Vagina (tissue), 2 donors: ENCODE results near the gene SPATA9. TPM values are rescaled to one million over a fixed set of nuclear protein-coding genes. Genes with fewer than 3 reads are reported as not detected.

ENCODE experiments used
- DNase-seq, 2 donors: peaks; one replicate each; pipeline ENCODE4 v3.0.0-alpha.2; 2017; ENCODE audit errors: extremely low spot score in 2 of 2
- H3K27ac ChIP-seq: fragments of 200-600 bp; sonication (generic); one replicate; pipeline ENCODE4 v1.5.1; 2019
- H3K27me3 ChIP-seq: fragments of 200-600 bp; sonication (generic); one replicate; pipeline ENCODE4 v1.5.1; 2019
- H3K36me3 ChIP-seq, 2 donors: fragments of 200-600 bp; sonication (generic); one replicate each; pipeline ENCODE4 v1.5.1; 2017 to 2019
- H3K4me1 ChIP-seq: fragments of 200-600 bp; sonication (generic); one replicate; pipeline ENCODE4 v1.5.1; 2019
- H3K4me3 ChIP-seq, 2 donors: fragments of 200-600 bp; sonication (generic); 1 replicate in 1 of 2; 2 replicates in 1 of 2; pipeline ENCODE4 v1.5.1; 2016 to 2019
- H3K9me3 ChIP-seq: fragments of 200-600 bp; sonication (generic); one replicate; pipeline ENCODE4 v1.5.1; 2019
- CTCF ChIP-seq, 3 experiments: fragments of 450-650 bp in 2 of 3; fragments of 200-600 bp in 1 of 3; sonication (generic) in 1 of 3; IDR thresholded peaks; one replicate each; pipeline ENCODE4 v1.5.1; 2017 to 2019; ENCODE audit warnings: antibody characterized with exemption in 3 of 3, mild to moderate bottlenecking in 2 of 3, moderate library complexity in 2 of 3
- POLR2A ChIP-seq, 2 donors: fragments of 450-650 bp; IDR thresholded peaks; one replicate each; pipeline ENCODE4 v1.6.1; 2017; ENCODE audit warnings: antibody characterized with exemption in 2 of 2, mild to moderate bottlenecking in 2 of 2, moderate library complexity in 2 of 2
- POLR2AphosphoS5 ChIP-seq, 2 donors: sonication (generic); formaldehyde crosslinking; IDR thresholded peaks; one replicate each; pipeline ENCODE4 v1.9.0; 2017; ENCODE audit warnings: antibody characterized with exemption in 2 of 2, mild to moderate bottlenecking in 2 of 2, low read depth in 1 of 2; ENCODE audit not compliant: insufficient read depth in 1 of 2
- intact Hi-C: fragments of 100-400 bp; cut with DNase I; formaldehyde crosslinking; loops from one replicate; pipeline ENCODE4 v1.15.1; 2023
- total RNA-seq: library from RNA; depleted of rRNA; stranded (reverse); fragments of >200 nt; gene quantifications from one replicate; pipeline ENCODE4 v1.2.3, GENCODE V29; 2016

Gene SPATA9
- total RNA-seq, 1 donor from 2014 or later: not detected

GRCh38 chr5:95655575-95655974, 27.2 kb downstream of the SPATA9 start:
- DNase-seq: no peak
- Histone ChIP-seq H3K36me3 (no peaks in the 10 kb centered on the region), H3K4me1 (no peaks in the 10 kb centered on the region), H3K27ac (no peak overlapping the region), H3K9me3 (no peaks in the 10 kb centered on the region), H3K27me3 (no peaks in the 10 kb centered on the region), H3K4me3 (no peak overlapping the region)
- intact Hi-C loops: no loop called here
- TF ChIP-seq POLR2AphosphoS5 (IDR thresholded peaks at IDR 0.05; ENCODE audit: insufficient read depth in 1 of 2, low read depth in 1 of 2) (no peak), POLR2A (IDR thresholded peaks at IDR 0.05) (no peak), CTCF (IDR thresholded peaks at IDR 0.05) (no peak)

- no peak for DNase-seq
- intact Hi-C loops: no loop called here
- no peak overlapping the region for H3K27ac ChIP-seq
- no peak overlapping the region for H3K4me3 ChIP-seq
- no peaks in the 10 kb centered on the region for H3K9me3 ChIP-seq
- no peak for TF ChIP-seq POLR2AphosphoS5 (IDR thresholded peaks at IDR 0.05; ENCODE audit: insufficient read depth in 1 of 2, low read depth in 1 of 2)
- TF ChIP-seq CTCF (IDR thresholded peaks at IDR 0.05): no peak
- TF ChIP-seq POLR2A (IDR thresholded peaks at IDR 0.05): no peak
- H3K36me3 ChIP-seq: no peaks in the 10 kb centered on the region
- H3K27me3 ChIP-seq: no peaks in the 10 kb centered on the region
- H3K4me1 ChIP-seq: no peaks in the 10 kb centered on the region
These were observed 28.6 kb downstream of the SPATA9 start for GRCh38 chr5:95654196-95654595.

DNA sequence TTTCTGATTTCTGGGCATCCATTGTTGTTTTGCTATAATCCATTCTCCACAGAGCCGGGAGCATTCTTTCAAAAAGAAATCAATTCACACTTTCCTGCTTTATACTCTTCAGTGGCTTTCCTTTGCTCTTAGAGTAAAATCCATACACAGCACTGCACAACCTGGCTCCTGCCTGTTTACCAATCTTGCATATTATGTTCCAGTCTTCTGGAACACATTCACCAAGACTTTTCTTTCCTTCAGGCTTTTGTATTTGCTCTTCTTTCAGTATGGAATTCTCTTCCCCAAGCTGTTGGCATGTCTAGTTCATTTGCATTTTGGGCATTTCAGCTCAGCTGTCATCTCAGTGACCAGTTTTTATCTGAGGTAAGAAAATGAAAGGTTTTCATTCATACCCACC, 29.9 kb downstream of the SPATA9 start:
- H3K36me3 ChIP-seq: no peaks in the 10 kb centered on the region
- H3K27ac ChIP-seq: no peak overlapping the region
- DNase-seq: no peak
- H3K9me3 ChIP-seq: no peaks in the 10 kb centered on the region
- no peak for TF ChIP-seq POLR2AphosphoS5 (IDR thresholded peaks at IDR 0.05; ENCODE audit: insufficient read depth in 1 of 2, low read depth in 1 of 2)
- TF ChIP-seq POLR2A (IDR thresholded peaks at IDR 0.05): no peak
- no peaks in the 10 kb centered on the region for H3K27me3 ChIP-seq
- no peak overlapping the region for H3K4me3 ChIP-seq
- intact Hi-C loops: no loop called here
- no peaks in the 10 kb centered on the region for H3K4me1 ChIP-seq

- H3K27me3 ChIP-seq: no peaks in the 10 kb centered on the region
- no peak for DNase-seq
- H3K4me3 ChIP-seq: no peak overlapping the region
- no peaks in the 10 kb centered on the region for H3K36me3 ChIP-seq
- H3K27ac ChIP-seq: no peak overlapping the region
- TF ChIP-seq CTCF (IDR thresholded peaks at IDR 0.05): no peak
- TF ChIP-seq POLR2AphosphoS5 (IDR thresholded peaks at IDR 0.05; ENCODE audit: insufficient read depth in 1 of 2, low read depth in 1 of 2): no peak
- no peak for TF ChIP-seq POLR2A (IDR thresholded peaks at IDR 0.05)
- intact Hi-C loops: loop anchor here (10.0 kb wide), 2 partner anchors 195 to 695 kb away; no protein-coding TSS in a partner anchor
- H3K9me3 ChIP-seq: no peaks in the 10 kb centered on the region
- H3K4me1 ChIP-seq: peaks cover 9% of the 10 kb centered on the region
These were observed 32.8 kb downstream of the SPATA9 start for GRCh38 chr5:95649842-95650620.

GRCh38 chr5:95649274-95649673, 33.5 kb downstream of the SPATA9 start:
- Histone ChIP-seq H3K36me3 (no peaks in the 10 kb centered on the region), H3K4me1 (peaks cover 9% of the 10 kb centered on the region), H3K4me3 (no peak overlapping the region), H3K27ac (no peak overlapping the region), H3K27me3 (no peaks in the 10 kb centered on the region), H3K9me3 (no peaks in the 10 kb centered on the region)
- no peak for DNase-seq
- intact Hi-C loops: loop anchor here (10.0 kb wide), 2 partner anchors 196 to 696 kb away; no protein-coding TSS in a partner anchor
- TF ChIP-seq POLR2AphosphoS5 (IDR thresholded peaks at IDR 0.05; ENCODE audit: insufficient read depth in 1 of 2, low read depth in 1 of 2): no peak
- no peak for TF ChIP-seq CTCF (IDR thresholded peaks at IDR 0.05)
- TF ChIP-seq POLR2A (IDR thresholded peaks at IDR 0.05): no peak
